Measurements from ENCODE around the gene TJP1.
"Not testable (repeated sequence)": the region's sequence is repeated elsewhere in the genome, so short reads cannot be mapped to it uniquely, and the experiment has no call there.

The TJP1 gene

GRCh38 chr15:29821416-29822099 is 710 bp downstream of the TJP1 start:
- peak; percentile 33 for TF ChIP-seq CTCF (IDR thresholded peaks at IDR 0.05; ENCODE audit: low read depth, low read length)
- peak; percentile 44 for DNase-seq (ENCODE audit: extremely low read depth, low read depth)

- no peak for DNase-seq (ENCODE audit: extremely low read depth, low read depth)
- no peak for TF ChIP-seq CTCF (IDR thresholded peaks at IDR 0.05; ENCODE audit: low read depth, low read length)
Observed at GRCh38 chr15:29820394-29821154, 1.7 kb downstream of the TJP1 start.

- DNase-seq (ENCODE audit: extremely low read depth, low read depth), result no peak
- TF ChIP-seq CTCF (IDR thresholded peaks at IDR 0.05; ENCODE audit: low read depth, low read length), result no peak
Observed at GRCh38 chr15:29819979-29820378, 2.3 kb downstream of the TJP1 start.

GRCh38 chr15:29818141-29818540 is 4.1 kb downstream of the TJP1 start:
- no peak for DNase-seq (ENCODE audit: extremely low read depth, low read depth)
- TF ChIP-seq CTCF (IDR thresholded peaks at IDR 0.05; ENCODE audit: low read depth, low read length), result no peak

- not testable (repeated sequence) for DNase-seq (ENCODE audit: extremely low read depth, low read depth)
Observed at GRCh38 chr15:29817455-29817854, 4.8 kb downstream of the TJP1 start.

GRCh38 chr15:29815000-29815710 is 7.1 kb downstream of the TJP1 start:
- no peak for DNase-seq (ENCODE audit: extremely low read depth, low read depth)
- TF ChIP-seq CTCF (IDR thresholded peaks at IDR 0.05; ENCODE audit: low read depth, low read length), result no peak

GRCh38 chr15:29813009-29813408 is 9.3 kb downstream of the TJP1 start:
- no peak for DNase-seq (ENCODE audit: extremely low read depth, low read depth)

More at GRCh38 chr15:29813009-29813408, 9.3 kb downstream of the TJP1 start:
- TF ChIP-seq CTCF (IDR thresholded peaks at IDR 0.05; ENCODE audit: low read depth, low read length), result no peak
